K562 (cell line): ENCODE measurements around the gene CACNA1I. TPM values are rescaled to one million over a fixed set of nuclear protein-coding genes. Genes with fewer than 3 reads are reported as not detected.
A peak's percentile ranks its signal among the peaks of the same experiment; 100 is the strongest.

Experiments used
- ATAC-seq: fragments of 200-7000 bp; cut with Tn5 transposase; 3 replicates; pipeline ENCODE4 v1.9.1; 2020; ENCODE audit warnings: moderate library complexity
- BruUV-seq: library from RNA; stranded (reverse); fragments of 400-500 nt; replicated peaks from 2 replicates; lab custom pipeline; 2021; lab: Mats Ljungman, UMichigan
- CTCF ChIA-PET: fragments of 300-600 bp; formaldehyde crosslinking; extraction: SDS; loops from one replicate; lab custom pipeline; 2021; ENCODE audit warnings: low intra/inter-chr PET ratio; lab: Yijun Ruan, JAX
- POLR2A ChIA-PET: fragments of 300-600, 350-650 bp; sonication (Branson Sonifier 250); formaldehyde crosslinking; extraction: SDS; loops from one replicate; lab custom pipeline; 2021; ENCODE audit warnings: antibody characterized with exemption, inconsistent platforms; lab: Yijun Ruan, JAX
- DNase-seq, 4 experiments: peaks; one replicate each; pipeline versions ENCODE4 v3.0.0 to v3.0.0-alpha.2; 2011 to 2018; ENCODE audit warnings: low spot score in 3 of 4, mixed read lengths in 3 of 4; ENCODE audit errors: extremely low read depth in 1 of 4
- FAIRE-seq: peaks from 2 replicates; lab custom pipeline; 2011; peaks lifted over from hg19 to GRCh38; lab: Jason Lieb, UNC
- H2AFZ ChIP-seq: 2 replicates; pipeline ENCODE4 v1.6.0; 2011; ENCODE audit warnings: low read depth, low read length, control low read depth, inconsistent platforms
- H3K27ac ChIP-seq: fragments of 200-600 bp; 3 replicates; pipeline ENCODE4 v1.8.0; 2011; ENCODE audit warnings: low read depth, mild to moderate bottlenecking, control low read depth, inconsistent platforms, low read length, moderate library complexity, mixed read lengths; ENCODE audit errors: extremely low read depth
- H3K27me3 ChIP-seq, 2 experiments: fragments of 300-600 bp in 1 of 2; 2 replicates in 1 of 2; 3 replicates in 1 of 2; pipeline versions ENCODE4 v1.6.0 to v1.8.0; 2011; ENCODE audit warnings: inconsistent platforms in 2 of 2, low read length in 2 of 2, mild to moderate bottlenecking in 1 of 2, mixed read lengths in 1 of 2, moderate library complexity in 1 of 2; ENCODE audit not compliant: control insufficient read depth in 2 of 2, insufficient read depth in 2 of 2
- H3K36me3 ChIP-seq: fragments of 300-600 bp; 3 replicates; pipeline ENCODE4 v1.8.0; 2011; ENCODE audit warnings: mild to moderate bottlenecking, low read length, inconsistent platforms; ENCODE audit not compliant: control insufficient read depth, insufficient read depth
- H3K4me1 ChIP-seq, 2 experiments: fragments of 200-600 bp in 1 of 2; replicated peaks in 1 of 2; 2 replicates in 1 of 2; 3 replicates in 1 of 2; pipeline versions ENCODE4 v1.5.1 to v1.8.0; 2011; ENCODE audit warnings: inconsistent platforms in 2 of 2, low read length in 2 of 2, mild to moderate bottlenecking in 1 of 2, mixed read lengths in 1 of 2, moderate library complexity in 1 of 2; ENCODE audit not compliant: control insufficient read depth in 2 of 2, insufficient read depth in 2 of 2
- H3K4me2 ChIP-seq: 2 replicates; pipeline ENCODE4 v1.6.1; 2011; ENCODE audit warnings: low read length, control low read depth, inconsistent platforms, mixed read lengths; ENCODE audit not compliant: insufficient read depth
- H3K4me3 ChIP-seq: fragments of 200-600 bp; sonication (generic), shearing (Covaris generic); 2 replicates; pipeline ENCODE4 v1.5.1; 2016; ENCODE audit warnings: control low read depth, inconsistent platforms
- H3K79me2 ChIP-seq: fragments of 200-600 bp; 3 replicates; pipeline ENCODE4 v1.8.0; 2011; ENCODE audit warnings: low read length, inconsistent platforms; ENCODE audit not compliant: control insufficient read depth, insufficient read depth
- H3K9ac ChIP-seq, 2 experiments: 2 replicates each; pipeline versions ENCODE4 v1.6.0 to v1.6.1; 2011; ENCODE audit warnings: low read depth in 2 of 2, low read length in 2 of 2, control low read depth in 1 of 2, inconsistent platforms in 1 of 2, mild to moderate bottlenecking in 1 of 2, mixed read lengths in 1 of 2; ENCODE audit not compliant: insufficient read depth in 1 of 2
- H3K9me1 ChIP-seq: one replicate; pipeline ENCODE4 v1.6.0; 2011; ENCODE audit warnings: inconsistent platforms, mild to moderate bottlenecking, low read length, moderate library complexity; ENCODE audit not compliant: control insufficient read depth, insufficient read depth
- H3K9me3 ChIP-seq: replicated peaks from 2 replicates; pipeline ENCODE4 v1.5.1; 2011; ENCODE audit warnings: low read depth, low read length, inconsistent platforms; ENCODE audit not compliant: control insufficient read depth, insufficient read depth
- H4K20me1 ChIP-seq: replicated peaks from 2 replicates; pipeline ENCODE4 v1.6.1; 2011; ENCODE audit warnings: low read length, inconsistent platforms, mixed read lengths; ENCODE audit not compliant: control insufficient read depth, insufficient read depth
- ARID1B ChIP-seq: fragments of 450-650 bp; IDR thresholded peaks from 2 replicates; pipeline ENCODE4 v1.6.1; 2016; ENCODE audit warnings: antibody characterized with exemption, mild to moderate bottlenecking, inconsistent platforms
- BRF1 ChIP-seq: IDR thresholded peaks from 3 replicates; pipeline ENCODE4 v1.6.1; 2011; ENCODE audit warnings: borderline replicate concordance, mild to moderate bottlenecking; ENCODE audit not compliant: insufficient read length; ENCODE audit errors: extremely low read depth
- CBFA2T2 ChIP-seq: fragments of 450-650 bp; conservative IDR thresholded peaks from 2 replicates; pipeline ENCODE4 v1.6.1; 2017; ENCODE audit warnings: mild to moderate bottlenecking
- CBFA2T3 ChIP-seq: fragments of 450-650 bp; IDR thresholded peaks from 2 replicates; pipeline ENCODE4 v1.6.1; 2017
- CXXC5 ChIP-seq: fragments of 250-450 bp; sonication (Bioruptor Pico); IDR thresholded peaks from 2 replicates; pipeline ENCODE4 v1.8.0; 2022; ENCODE audit warnings: inconsistent platforms, mild to moderate bottlenecking, moderate library complexity
- HDAC1 ChIP-seq, 2 experiments: fragments of 450-650 bp; IDR thresholded peaks; 2 replicates each; pipeline ENCODE4 v1.6.1; 2016 to 2017; ENCODE audit warnings: inconsistent platforms in 1 of 2, mild to moderate bottlenecking in 1 of 2, moderate library complexity in 1 of 2
- KLF16 ChIP-seq: IDR thresholded peaks from 2 replicates; pipeline ENCODE4 v1.6.1; 2016; ENCODE audit warnings: antibody characterized with exemption
- MAFF ChIP-seq: IDR thresholded peaks from 2 replicates; pipeline ENCODE4 v1.6.1; 2012; ENCODE audit warnings: low read length, improper control_type of control experiment
- MEIS2 ChIP-seq: fragments of 450-650 bp; IDR thresholded peaks from 2 replicates; pipeline ENCODE4 v1.6.1; 2014; ENCODE audit warnings: mild to moderate bottlenecking; ENCODE audit not compliant: partially characterized antibody
- MXI1 ChIP-seq: IDR thresholded peaks from 2 replicates; pipeline ENCODE4 v1.6.1; 2011; ENCODE audit warnings: low read depth, mild to moderate bottlenecking, improper control_type of control experiment, low read length
- NCOA1 ChIP-seq: fragments of 450-650 bp; IDR thresholded peaks from 2 replicates; pipeline ENCODE4 v1.6.1; 2016; ENCODE audit warnings: low read depth
- NCOA6 ChIP-seq: fragments of 450-650 bp; IDR thresholded peaks from 2 replicates; pipeline ENCODE4 v1.6.1; 2017; ENCODE audit warnings: mild to moderate bottlenecking
- PHTF2 ChIP-seq: fragments of 250-450 bp; sonication (Bioruptor Pico); IDR thresholded peaks from 2 replicates; pipeline ENCODE4 v1.5.0; 2021; ENCODE audit warnings: mild to moderate bottlenecking
- RBM22 ChIP-seq: fragments of 200-400 bp; formaldehyde crosslinking; IDR thresholded peaks from 2 replicates; pipeline ENCODE4 v1.6.1; 2018; ENCODE audit warnings: low read length, low read depth; ENCODE audit not compliant: poor library complexity, severe bottlenecking
- SIRT6 ChIP-seq: IDR thresholded peaks from one replicate; pipeline ENCODE4 v1.6.1; 2012; ENCODE audit warnings: low read depth, mild to moderate bottlenecking, control low read depth, inconsistent platforms, low read length, moderate library complexity
- XRCC4 ChIP-seq: IDR thresholded peaks from one replicate; pipeline ENCODE4 v1.6.1; 2011; ENCODE audit not compliant: insufficient read depth, insufficient read length; ENCODE audit errors: extremely low read depth
- ZKSCAN1 ChIP-seq: fragments of 150-350 bp; IDR thresholded peaks from 2 replicates; pipeline ENCODE4 v1.6.1; 2016; ENCODE audit warnings: low read depth, low read length
- WGBS: fragments of 100-300 bp; shearing (Covaris generic); methylation state at CpG from one replicate; pipeline ENCODE4 v1.1.6; 2016; ENCODE audit warnings: low coverage, mixed read lengths; ENCODE audit not compliant: insufficient coverage; ENCODE audit errors: missing lambda C conversion rate; 5-methylcytosine and 5-hydroxymethylcytosine counted together
- in situ Hi-C: fragments of 300-500 bp; cut with MboI; formaldehyde crosslinking; loops from 4 replicates; pipeline ENCODE4 v1.15.0; 2018; ENCODE audit warnings: inconsistent platforms, mixed read lengths
- intact Hi-C: fragments of 100-400 bp; cut with micrococcal nuclease; formaldehyde crosslinking; loops from 2 replicates; pipeline ENCODE4 v1.14.2; 2022
- polyA plus RNA-seq, 8 experiments: library from polyadenylated mRNA; depleted of rRNA in 4 of 8; stranded (reverse) in 5 of 8; unstranded in 3 of 8; fragments of >200 nt; fragmentation: Nextera tagmentation in 2 of 8; fragmentation: Illumina TruSeq in 1 of 8; extraction: Ambion mirVana in 2 of 8; extraction: Trizol in 1 of 8; gene quantifications; 2 replicates each; pipeline versions ENCODE4 v1.2.1 to v1.2.3, GENCODE V29; 2011 to 2014; ENCODE audit warnings: inconsistent platforms in 1 of 8, missing spikeins in 1 of 8
- total RNA-seq, 7 experiments: library from RNA; depleted of rRNA in 6 of 7; stranded (reverse); fragments of >200 nt in 6 of 7; fragmentation: Illumina TruSeq in 2 of 7; extraction: Trizol in 2 of 7; gene quantifications; 2 replicates each; pipeline versions ENCODE4 v1.2.1 to v1.2.3, GENCODE V29; 2011 to 2021; ENCODE audit warnings: low replicate concordance in 1 of 7

CACNA1I gene
- total and polyA plus RNA-seq, 9 of the 15 experiments (the other 6 are each of a cell fraction or from before 2014, with no cell fraction given): 0.01 to 0.79 (median 0.32) TPM; not detected in 1

DNA sequence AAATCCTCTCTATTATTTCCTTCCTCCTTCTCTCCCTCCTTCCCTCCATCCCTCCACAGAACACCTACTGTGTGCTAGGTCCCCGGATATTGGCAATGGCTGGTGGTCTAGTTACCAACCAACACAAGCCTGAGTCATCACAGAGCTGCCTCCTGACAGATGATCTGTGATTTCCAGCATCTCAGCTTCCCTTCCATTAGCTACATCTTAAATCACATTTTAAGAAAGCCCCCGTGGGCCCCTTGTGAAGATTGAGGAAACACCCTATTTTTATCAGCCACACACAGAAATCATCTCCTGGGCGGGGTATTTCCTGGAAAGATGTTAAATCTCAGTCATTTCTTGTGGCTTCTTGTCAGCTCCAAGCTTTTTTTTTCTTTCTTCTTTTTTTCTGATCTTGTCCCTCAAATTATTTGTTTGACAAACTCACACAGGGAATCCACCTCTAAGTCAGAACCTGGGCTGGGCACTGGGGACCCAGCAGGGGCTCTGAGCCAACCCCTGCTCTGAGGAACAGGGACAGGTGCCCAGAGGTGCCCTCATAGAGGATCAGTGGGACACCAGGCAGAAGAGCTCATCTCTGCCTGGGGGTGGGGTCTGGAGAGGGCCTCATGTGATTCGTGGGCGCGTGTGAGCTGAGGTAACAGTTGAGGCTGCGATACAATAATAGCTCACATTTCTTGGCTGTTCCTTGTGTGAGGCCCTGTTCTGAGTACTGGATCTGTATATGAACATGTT lies 42.4 kb downstream of the CACNA1I start (continued):
- TF ChIP-seq HDAC1 (IDR thresholded peaks at IDR 0.05) (peak in 1 of 2 experiments; percentile 29; a peak in 1 of 4 replicates), CBFA2T2 (peak; percentile 9; the same call in 1 of the 2 replicates), XRCC4 (no peak), ARID1B (0 out of 2 replicates have a peak, but pooled peaks have one; percentile 21), ZKSCAN1 (peak; percentile 80; the same call in 1 of the 2 replicates), CBFA2T3 (peak; percentile 54), RBM22 (no peak), MEIS2 (peak; percentile 35), SIRT6 (no peak)

DNA sequence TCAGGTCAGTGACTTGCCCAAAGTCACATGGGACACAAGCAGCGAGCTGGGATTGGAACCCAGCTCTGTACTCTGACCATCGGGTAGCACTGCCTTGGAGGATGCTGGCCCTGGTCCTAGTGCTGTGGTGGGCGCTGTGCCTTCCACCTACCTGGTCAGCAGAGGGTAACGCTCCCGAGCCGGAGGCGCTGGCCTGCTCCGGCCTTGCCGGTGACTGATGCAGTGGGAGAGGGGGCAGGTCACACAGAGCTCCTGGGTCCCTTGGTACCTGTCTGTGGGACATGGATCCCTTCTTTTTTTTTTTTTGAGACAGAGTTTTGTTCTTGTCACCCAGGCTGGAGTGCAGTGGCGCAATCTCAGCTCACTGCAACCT lies 43.0 kb downstream of the CACNA1I start:
- Histone ChIP-seq H3K4me1 (peaks cover 0 to 14% of the 10 kb centered on the region in 2 experiments; a peak in 4 of 5 replicates), H3K9ac (no peak overlapping the region), H4K20me1 (no peaks in the 10 kb centered on the region), H3K79me2 (no peaks in the 10 kb centered on the region), H2AFZ (no peak overlapping the region), H3K4me3 (no peak overlapping the region)
- TF ChIP-seq BRF1: no peak
- no peak for TF ChIP-seq CXXC5
- no peak for TF ChIP-seq PHTF2
- no peak for TF ChIP-seq NCOA1
- TF ChIP-seq MAFF: no peak
- no peak for TF ChIP-seq KLF16
- TF ChIP-seq MXI1: no peak
- no peak for TF ChIP-seq NCOA6
- TF ChIP-seq, all 486 proteins: peak for 0
- H3K27ac ChIP-seq: no peak overlapping the region
- no peaks in the 10 kb centered on the region for H3K36me3 ChIP-seq
- DNase-seq: no peak
- POLR2A ChIA-PET: interaction anchor here (0.6 kb wide), 1 partner anchor 388 kb away, joined by 3 read pairs; no protein-coding TSS in a partner anchor
- intact Hi-C loops: no loop called here
- H3K9me3 ChIP-seq: no peaks in the 10 kb centered on the region
- 0 out of 5 replicates have a peak, but pooled peaks cover 0 to 5% of the 10 kb centered on the region in 2 experiments for H3K27me3 ChIP-seq
- H3K4me2 ChIP-seq: no peak overlapping the region
- FAIRE-seq: no peak
- BruUV-seq: no TSS peak
- ATAC-seq: no peak
- in situ Hi-C loops: no loop called here
- 64% methylated on average over 9 of the region's 10 CpGs for WGBS
- H3K9me1 ChIP-seq: no peaks in the 10 kb centered on the region
- CTCF ChIA-PET: no interaction called here
